Activated T-helper 2 cell treated with anti-CD3 and anti-CD28 coated beads, Interferon-gamma antibody, Interleukin-2, Interleukin-4, amounts not matched to agents 10 μg/mL and 5 μg/mL and 100 μg/mL, durations not matched to agents 14 hours and 24 hours and 36 hours (primary cell): Measurements from ENCODE around the gene TCF3. TPM values are rescaled to one million over a fixed set of nuclear protein-coding genes. Genes with fewer than 3 reads are reported as not detected.
"Not testable (repeated sequence)": the region's sequence is repeated elsewhere in the genome, so short reads cannot be mapped to it uniquely, and the experiment has no call there.

Source experiments
- DNase-seq: peaks from one replicate; pipeline ENCODE4 v3.0.0; 2021; ENCODE audit warnings: low spot score
- H3K27ac Mint-ChIP-seq: one replicate; pipeline ENCODE4 v1.8.0; 2021; ENCODE audit warnings: mixed read lengths
- H3K27me3 Mint-ChIP-seq: one replicate; pipeline ENCODE4 v1.8.0; 2021; ENCODE audit warnings: low read depth, mixed read lengths
- H3K36me3 Mint-ChIP-seq: one replicate; pipeline ENCODE4 v1.8.0; 2021; ENCODE audit warnings: low read depth, mixed read lengths
- H3K4me1 Mint-ChIP-seq: one replicate; pipeline ENCODE4 v1.8.0; 2021; ENCODE audit warnings: low read depth, mixed read lengths
- H3K4me3 Mint-ChIP-seq: one replicate; pipeline ENCODE4 v1.8.0; 2021; ENCODE audit warnings: low read depth, mild to moderate bottlenecking, moderate library complexity, mixed read lengths
- H3K9me3 Mint-ChIP-seq: one replicate; pipeline ENCODE4 v1.8.0; 2021; ENCODE audit warnings: mixed read lengths
- intact Hi-C: fragments of 100-400 bp; cut with micrococcal nuclease; formaldehyde crosslinking; loops from one replicate; pipeline ENCODE4 v1.15.1; 2023
- total RNA-seq: library from RNA; stranded (reverse); gene quantifications from 2 replicates; pipeline ENCODE4 v1.2.3, GENCODE V29; 2022

TCF3 gene
- total RNA-seq, result 153 and 173 TPM in 2 replicates

DNA sequence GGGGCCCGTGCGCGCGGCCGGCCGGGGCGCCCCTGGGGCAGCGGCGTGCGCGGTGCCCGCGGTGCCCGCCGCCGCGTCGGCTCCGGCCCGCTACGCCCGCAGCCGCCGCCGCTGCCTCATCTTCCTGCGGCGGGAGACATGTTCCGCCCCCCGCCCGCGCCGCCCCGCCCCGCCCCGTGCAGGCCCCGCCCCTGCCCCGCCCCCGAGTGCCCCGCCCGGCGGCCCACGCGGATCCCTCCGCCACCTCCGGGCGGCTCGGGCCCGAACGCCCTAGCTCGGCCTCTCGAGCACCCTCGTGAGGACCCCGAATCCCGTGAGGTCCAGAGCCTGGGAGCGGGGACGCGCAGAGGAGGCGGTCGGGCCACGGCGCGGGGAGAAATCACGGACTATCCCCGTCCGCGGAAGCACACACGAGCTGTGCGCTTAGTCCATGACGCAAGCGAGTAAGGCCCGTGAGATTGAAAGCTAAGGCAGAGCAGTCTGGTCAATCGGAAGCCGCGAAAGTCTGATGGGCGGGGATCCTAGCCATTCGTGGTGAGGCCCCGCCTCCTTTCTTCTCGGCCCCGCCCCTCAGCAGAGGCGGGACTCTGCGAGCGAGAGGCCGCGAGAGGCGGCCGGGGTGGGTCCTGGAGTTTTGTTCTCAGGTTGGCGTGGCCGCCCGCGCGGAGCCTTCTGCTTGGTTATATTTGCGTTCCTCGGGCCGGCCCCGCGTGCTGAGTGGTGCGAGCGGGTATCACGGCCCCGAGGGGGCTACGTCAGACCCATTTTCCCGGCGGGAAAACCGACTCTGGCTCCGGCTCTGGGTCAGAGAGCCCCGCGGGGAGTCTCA, at the start of gene TCF3:
Gene TCF3 (minus strand): TSS at position 145 of the 829 bp plus-strand sequence. CDS start 2,367 bp downstream, outside the sequence.
- Mint-ChIP-seq H3K36me3 (peaks cover 17% of the 10 kb centered on the region), H3K4me3 (peak within 1 kb of the TSS; percentile 91), H3K9me3 (no peaks in the 10 kb centered on the region), H3K27me3 (no peaks in the 10 kb centered on the region), H3K27ac (peak within 1 kb of the TSS; percentile 89), H3K4me1 (peaks cover 16% of the 10 kb centered on the region)
- peak; percentile 99 for DNase-seq
- intact Hi-C loops, result loop anchor here (1.0 to 5.0 kb wide), 2 partner anchors 47 to 60 kb away; partner anchors contain the start of genes MBD3 and UQCR11

DNA sequence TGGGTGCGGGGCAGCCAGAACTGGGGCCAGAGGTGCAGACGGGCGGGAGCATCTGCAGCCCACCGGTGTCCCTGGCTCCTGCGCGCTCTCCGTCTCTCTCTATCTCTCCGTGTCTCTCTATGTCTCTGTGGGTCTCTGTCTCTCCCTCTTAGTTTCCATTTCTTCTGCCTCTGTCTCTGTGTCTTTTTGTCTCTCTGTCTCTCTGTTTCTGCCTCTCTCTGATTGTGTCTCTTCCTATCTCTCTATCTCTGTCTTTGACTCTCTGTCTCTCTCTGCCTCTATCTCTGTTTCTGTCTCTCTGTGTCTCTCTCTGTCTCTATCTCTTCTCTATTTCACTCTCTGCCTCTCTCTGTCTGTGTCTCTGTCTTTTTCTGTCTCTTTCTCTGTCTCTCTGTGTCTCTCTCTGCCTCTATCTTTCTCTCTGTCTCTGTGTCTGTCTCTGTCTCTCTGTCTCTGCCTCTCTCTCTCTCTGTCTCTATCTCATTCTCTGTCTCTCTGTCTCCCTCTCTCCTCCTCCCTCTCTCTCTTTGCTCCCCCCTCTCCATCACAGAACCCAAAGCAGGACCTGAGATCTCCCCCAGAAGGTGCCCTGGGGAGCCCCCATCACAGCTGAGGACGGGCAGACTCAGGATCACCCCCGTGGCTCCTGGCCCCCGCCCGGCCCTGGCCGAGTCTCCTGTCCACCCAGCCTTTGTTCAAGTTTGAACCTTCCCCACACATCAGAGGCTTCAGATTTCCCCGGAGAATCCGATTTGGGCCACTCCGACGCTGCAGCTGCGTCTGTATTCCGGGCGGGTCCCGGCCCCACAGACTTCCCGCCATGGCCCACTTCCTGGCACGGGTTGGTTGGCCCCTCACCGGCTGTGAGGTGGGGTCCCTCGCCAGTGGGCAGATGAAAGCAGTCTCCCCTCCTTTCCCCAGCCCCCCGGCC, 48.6 kb upstream of the TCF3 start:
- peaks cover 17% of the 10 kb centered on the region for H3K27me3 Mint-ChIP-seq
- H3K9me3 Mint-ChIP-seq, result peaks cover 10% of the 10 kb centered on the region
- no peak overlapping the region for H3K4me3 Mint-ChIP-seq
- intact Hi-C loops, result no loop called here
- peaks cover 4% of the 10 kb centered on the region for H3K4me1 Mint-ChIP-seq
- H3K27ac Mint-ChIP-seq, result no peak overlapping the region
- DNase-seq, result no peak
- H3K36me3 Mint-ChIP-seq, result no peaks in the 10 kb centered on the region

DNA sequence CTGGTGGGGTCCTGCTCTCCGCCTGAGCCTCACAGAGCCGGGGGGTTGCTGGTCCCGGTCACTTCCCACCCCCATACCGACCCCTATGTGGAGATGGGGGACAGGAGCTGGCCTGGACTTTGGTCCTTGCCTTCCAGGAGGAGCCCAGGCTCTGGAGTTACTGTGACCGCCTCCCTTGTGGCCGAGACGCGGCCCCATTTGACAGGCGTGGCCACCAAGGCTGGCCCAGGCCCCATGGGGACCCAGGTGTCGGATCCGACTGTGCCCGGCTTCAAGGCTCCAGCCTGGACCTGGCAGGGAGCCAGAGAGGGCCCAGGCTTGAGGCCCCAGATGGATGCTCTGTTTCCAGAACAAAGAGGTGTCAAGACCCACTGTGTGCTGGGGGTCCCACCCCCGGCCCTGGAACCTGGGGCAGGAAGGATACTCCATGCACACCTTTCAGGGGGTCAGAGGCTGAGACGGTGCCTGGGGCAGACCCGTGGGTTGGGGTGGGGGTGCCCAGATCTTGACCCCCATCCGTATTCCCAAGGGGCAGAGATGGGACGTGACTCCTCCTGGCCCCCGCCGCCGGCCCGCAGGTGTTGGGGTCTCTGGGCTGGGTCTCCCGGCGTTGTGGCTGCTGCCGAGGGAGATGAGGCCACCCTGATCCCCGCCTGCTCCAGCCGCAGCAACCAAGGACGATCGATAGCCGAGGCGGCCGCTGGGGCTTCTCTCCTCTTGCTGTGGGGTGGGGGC, 47.8 kb upstream of the TCF3 start:
- Mint-ChIP-seq H3K4me3 (no peak overlapping the region), H3K9me3 (peaks cover 12% of the 10 kb centered on the region), H3K27me3 (peaks cover 17% of the 10 kb centered on the region), H3K27ac (no peak overlapping the region), H3K4me1 (peaks cover 4% of the 10 kb centered on the region), H3K36me3 (no peaks in the 10 kb centered on the region)
- intact Hi-C loops, result no loop called here
- no peak for DNase-seq

DNA sequence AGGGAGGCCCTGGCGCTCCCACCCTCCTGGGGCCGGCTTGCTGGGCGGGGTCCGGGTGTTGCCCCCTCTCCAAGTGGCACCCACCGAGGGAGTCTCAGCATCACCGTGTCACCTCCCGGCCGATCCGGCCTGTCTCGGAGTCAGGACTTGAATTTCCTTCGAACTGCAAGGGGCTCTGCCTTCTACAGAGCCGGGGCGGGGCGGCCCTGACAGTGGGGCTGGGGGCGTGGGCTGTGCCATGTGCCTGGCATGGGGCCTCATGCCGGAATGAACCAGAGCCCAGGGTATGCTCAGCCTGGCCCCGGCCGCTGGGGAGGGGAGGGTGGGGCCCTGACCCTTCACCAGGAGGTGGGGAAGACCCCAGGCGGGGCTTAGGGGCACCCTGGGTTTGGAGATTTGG, 47.0 kb upstream of the TCF3 start:
- peaks cover 4% of the 10 kb centered on the region for H3K4me1 Mint-ChIP-seq
- peaks cover 8% of the 10 kb centered on the region for H3K9me3 Mint-ChIP-seq
- intact Hi-C loops, result no loop called here
- no peak for DNase-seq
- H3K27ac Mint-ChIP-seq, result no peak overlapping the region
- H3K4me3 Mint-ChIP-seq, result no peak overlapping the region
- peaks cover 16% of the 10 kb centered on the region for H3K27me3 Mint-ChIP-seq
- H3K36me3 Mint-ChIP-seq, result no peaks in the 10 kb centered on the region

DNA sequence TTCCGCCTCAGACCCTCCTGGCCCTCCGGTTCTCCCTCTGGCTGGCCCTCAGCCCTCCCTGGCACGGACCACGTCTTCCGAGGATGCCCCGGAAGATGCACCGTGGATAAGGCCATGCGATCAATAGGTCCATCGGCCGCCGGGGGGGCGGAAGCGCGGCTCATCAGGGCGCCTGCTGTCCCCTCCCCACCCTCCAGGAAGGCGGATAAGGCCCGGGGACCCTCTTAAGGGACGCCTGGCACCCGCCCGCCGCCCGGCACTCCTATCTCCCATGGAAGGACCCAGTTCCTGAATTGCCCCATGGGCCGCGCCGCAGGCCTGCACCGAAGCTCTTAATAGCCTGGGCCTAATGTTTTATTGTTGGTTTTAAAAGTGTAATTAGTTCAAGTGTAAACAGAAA, 46.2 kb upstream of the TCF3 start:
- Mint-ChIP-seq H3K4me3 (no peak overlapping the region), H3K4me1 (peaks cover 4% of the 10 kb centered on the region), H3K27me3 (peaks cover 14% of the 10 kb centered on the region), H3K27ac (no peak overlapping the region), H3K36me3 (no peaks in the 10 kb centered on the region), H3K9me3 (peaks cover 6% of the 10 kb centered on the region)
- DNase-seq, result no peak
- intact Hi-C loops, result no loop called here

DNA sequence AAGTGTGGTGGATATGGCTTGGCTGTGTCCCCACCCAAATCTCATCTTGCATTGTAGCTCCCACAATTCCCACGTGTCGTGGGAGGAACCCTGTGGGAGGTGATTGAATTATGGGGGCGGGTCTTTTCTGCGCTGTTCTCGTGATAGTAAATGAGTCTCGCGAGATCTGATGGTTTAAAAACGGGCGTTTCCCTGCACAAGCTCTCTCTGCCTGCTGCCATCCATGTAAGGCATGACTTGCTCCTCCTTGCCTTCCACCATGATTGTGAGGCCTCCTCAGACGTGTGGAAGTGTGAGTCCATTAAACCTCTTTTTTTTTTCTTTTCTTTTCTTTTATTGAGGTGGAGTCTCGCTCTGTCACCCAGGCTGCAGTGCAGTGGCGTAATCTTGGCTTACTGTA, 43.1 kb upstream of the TCF3 start:
- DNase-seq, H3K4me1 Mint-ChIP-seq, H3K9me3 Mint-ChIP-seq, H3K27ac Mint-ChIP-seq, H3K27me3 Mint-ChIP-seq, H3K4me3 Mint-ChIP-seq, H3K36me3 Mint-ChIP-seq, intact Hi-C loops: not testable (repeated sequence)

DNA sequence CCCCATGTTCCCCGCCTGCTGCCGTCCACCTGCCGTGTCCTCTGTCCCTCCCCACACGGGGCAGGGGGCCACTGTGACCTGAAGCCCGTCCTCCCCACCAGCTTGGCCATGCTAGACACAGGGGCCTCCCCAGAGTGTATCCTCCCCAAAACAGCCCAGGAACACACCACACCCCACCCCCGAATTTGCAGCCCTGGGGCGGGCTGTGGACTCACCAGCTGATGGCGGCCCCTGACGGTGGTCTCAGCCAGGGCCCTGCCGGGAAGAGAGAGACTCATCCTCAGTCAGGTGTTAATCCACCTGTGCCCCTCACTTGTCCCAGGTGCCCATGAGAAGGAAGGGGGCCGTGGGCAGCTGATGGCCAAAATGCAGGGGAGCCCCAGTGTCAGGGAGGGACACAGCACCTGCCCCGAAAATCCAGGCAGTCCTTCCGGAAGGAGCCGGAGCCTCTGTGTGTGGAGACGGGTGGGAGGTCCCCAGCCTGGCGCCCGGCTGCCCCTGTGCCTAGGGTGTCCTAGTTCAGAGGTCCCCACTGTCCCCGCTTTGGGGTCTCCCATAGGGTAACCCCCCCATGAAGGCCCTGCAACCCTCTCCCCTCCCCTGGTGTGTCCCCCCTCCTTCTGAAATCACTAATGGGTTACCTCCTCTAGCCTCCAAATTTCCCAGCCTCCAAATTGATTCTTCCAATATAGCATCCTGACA, 39.3 kb upstream of the TCF3 start:
- Mint-ChIP-seq H3K27me3 (peaks cover 15% of the 10 kb centered on the region), H3K36me3 (no peaks in the 10 kb centered on the region), H3K4me3 (no peak overlapping the region), H3K4me1 (no peaks in the 10 kb centered on the region), H3K9me3 (peaks cover 6% of the 10 kb centered on the region), H3K27ac (no peak overlapping the region)
- DNase-seq, result no peak
- intact Hi-C loops, result no loop called here

DNA sequence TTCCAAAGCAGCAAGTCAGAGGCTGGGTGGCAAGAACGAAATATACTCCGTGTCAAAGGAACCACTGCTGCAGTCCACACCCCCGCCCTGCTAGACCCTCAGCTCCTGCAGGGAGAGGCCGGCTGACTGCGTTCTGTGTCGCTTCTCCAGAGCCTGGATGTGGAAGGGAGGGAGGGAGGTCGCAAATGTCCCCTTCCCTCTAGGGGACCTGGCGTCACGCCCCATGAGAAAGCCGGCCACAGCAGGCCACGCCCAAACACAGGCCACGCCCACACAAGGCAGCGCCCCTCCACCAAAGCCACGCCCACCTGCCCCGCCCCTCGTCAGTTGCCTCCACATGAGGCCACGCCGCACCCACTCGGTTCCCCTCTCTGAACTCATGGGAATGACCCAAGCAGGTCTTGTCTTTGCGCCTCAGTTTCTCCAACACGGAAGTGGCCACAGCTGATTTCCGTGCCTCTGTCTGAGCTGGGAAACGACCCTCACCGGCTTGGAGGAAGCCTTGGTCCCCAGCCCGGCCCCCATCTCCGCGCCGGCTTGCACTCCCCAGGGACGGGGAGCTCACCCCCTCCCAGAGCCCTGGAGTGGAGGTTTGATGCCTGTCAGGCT, 38.4 kb upstream of the TCF3 start:
- Mint-ChIP-seq H3K9me3 (peaks cover 6% of the 10 kb centered on the region), H3K27ac (no peak overlapping the region), H3K4me3 (no peak overlapping the region), H3K36me3 (no peaks in the 10 kb centered on the region), H3K27me3 (peaks cover 15% of the 10 kb centered on the region), H3K4me1 (no peaks in the 10 kb centered on the region)
- DNase-seq, result peak; percentile 61
- intact Hi-C loops, result no loop called here

DNA sequence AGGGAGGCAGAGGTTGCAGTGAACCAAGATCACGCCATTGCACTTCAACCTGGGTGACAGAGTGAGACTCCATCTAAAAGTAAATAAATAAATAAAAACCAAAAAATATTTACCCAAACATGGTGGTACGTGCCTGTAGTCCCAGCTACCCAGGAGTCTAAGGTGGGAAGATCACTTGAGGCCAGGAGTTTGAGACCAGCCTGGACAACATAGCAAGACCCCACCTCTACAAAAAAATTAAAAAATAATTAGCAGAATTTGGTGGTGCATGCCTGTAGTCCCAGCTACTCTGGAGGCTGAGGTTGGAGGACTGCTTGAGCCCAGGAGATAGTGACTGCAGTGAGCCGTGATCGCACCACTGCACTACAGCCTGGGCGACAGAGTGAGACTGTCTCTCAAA, 33.4 kb upstream of the TCF3 start:
- not testable (repeated sequence) for H3K36me3 Mint-ChIP-seq

DNA sequence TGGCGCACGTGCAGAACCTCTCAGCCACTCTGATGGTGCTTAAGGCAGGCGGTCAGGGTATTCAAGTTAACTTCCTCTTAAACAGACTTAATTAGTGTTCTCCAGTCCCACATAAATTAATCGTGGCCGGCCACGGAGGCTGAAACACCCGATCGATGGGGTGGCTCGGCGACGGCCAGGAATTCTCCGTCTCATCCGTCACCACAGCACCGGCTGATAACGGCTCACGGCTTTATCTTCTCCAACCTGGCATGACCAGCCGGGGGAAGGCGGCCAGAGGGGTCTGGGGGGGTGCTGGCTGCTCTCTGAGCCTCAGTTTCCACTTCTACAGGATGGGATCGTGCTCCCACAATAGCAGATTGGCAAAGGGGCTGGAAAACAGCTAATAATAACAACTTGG, 32.6 kb upstream of the TCF3 start:
- intact Hi-C loops, result no loop called here
- no peak overlapping the region for H3K4me3 Mint-ChIP-seq
- no peaks in the 10 kb centered on the region for H3K9me3 Mint-ChIP-seq
- no peak for DNase-seq
- no peaks in the 10 kb centered on the region for H3K4me1 Mint-ChIP-seq
- H3K36me3 Mint-ChIP-seq, result no peaks in the 10 kb centered on the region
- no peak overlapping the region for H3K27ac Mint-ChIP-seq
- H3K27me3 Mint-ChIP-seq, result peaks cover 10% of the 10 kb centered on the region

More for the DNA sequence above, 33.4 kb upstream of the TCF3 start:
- H3K4me1 Mint-ChIP-seq, H3K9me3 Mint-ChIP-seq, H3K4me3 Mint-ChIP-seq, DNase-seq, H3K27ac Mint-ChIP-seq, intact Hi-C loops: not testable (repeated sequence)
- H3K27me3 Mint-ChIP-seq, result peaks cover 12% of the 10 kb centered on the region

DNA sequence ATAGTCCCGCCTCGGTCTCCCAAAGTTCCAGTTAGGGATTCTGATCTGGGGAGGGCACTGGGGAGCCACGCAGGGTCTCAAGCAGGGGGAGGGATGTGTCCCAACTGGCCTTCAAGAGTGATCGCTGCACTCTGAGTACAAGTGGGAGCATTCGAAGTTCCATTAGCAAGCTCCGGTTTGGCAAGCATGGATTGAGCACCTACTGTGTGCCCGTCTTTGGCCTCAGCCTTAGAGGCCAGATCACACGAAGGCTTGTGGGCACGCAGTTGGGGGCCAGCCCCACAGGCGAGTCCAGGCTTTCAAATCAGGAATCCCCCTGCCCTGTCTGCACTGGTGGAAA, 32.1 kb upstream of the TCF3 start:
- Mint-ChIP-seq H3K4me1 (no peaks in the 10 kb centered on the region), H3K27me3 (peaks cover 10% of the 10 kb centered on the region), H3K9me3 (no peaks in the 10 kb centered on the region), H3K4me3 (no peak overlapping the region), H3K27ac (no peak overlapping the region), H3K36me3 (no peaks in the 10 kb centered on the region)
- intact Hi-C loops, result no loop called here
- DNase-seq, result no peak
